B cell (primary cell): ENCODE results near the gene RBM38. TPM values are rescaled to one million over a fixed set of nuclear protein-coding genes. Genes with fewer than 3 reads are reported as not detected.

Source experiments
- ATAC-seq: fragments of 200-7000 bp; cut with Tn5 transposase; one replicate; pipeline ENCODE4 v1.10.0; 2021; ENCODE audit warnings: low read depth, mild to moderate bottlenecking, moderate number of reproducible peaks, moderate library complexity
- CTCF ChIA-PET: fragments of 350-600 bp; sonication (Branson Sonifier 250); formaldehyde crosslinking; loops from one replicate; lab custom pipeline; 2021; ENCODE audit warnings: antibody characterized with exemption, inconsistent platforms; lab: Charles Lee
- POLR2A ChIA-PET: fragments of 350-600 bp; sonication (Branson Sonifier 250); formaldehyde crosslinking; loops from one replicate; lab custom pipeline; 2021; ENCODE audit warnings: antibody characterized with exemption; lab: Charles Lee
- DNase-seq: peaks from one replicate; pipeline ENCODE4 v3.0.0; 2013
- H2AFZ ChIP-seq: 2 replicates; pipeline ENCODE4 v1.6.1; 2012; ENCODE audit warnings: mild to moderate bottlenecking, low read depth, low read length; ENCODE audit not compliant: insufficient read depth, poor library complexity, severe bottlenecking
- H3K27ac ChIP-seq, 2 donors: 1 replicate in 1 of 2; 2 replicates in 1 of 2; pipeline ENCODE4 v1.5.1; 2012 to 2013; ENCODE audit warnings: low read length in 2 of 2, mild to moderate bottlenecking in 2 of 2, moderate library complexity in 1 of 2
- H3K27me3 ChIP-seq, 4 experiments: fragments of 200-600 bp in 1 of 4; sonication (generic) in 1 of 4; replicated peaks in 1 of 4; 1 replicate in 2 of 4; 2 replicates in 2 of 4; pipeline versions ENCODE4 v1.6.1 to v1.7.0; 2013 to 2016; ENCODE audit warnings: low read length in 3 of 4, mild to moderate bottlenecking in 2 of 4, mixed read lengths in 1 of 4, moderate library complexity in 1 of 4; ENCODE audit not compliant: insufficient read depth in 4 of 4, control insufficient read depth in 3 of 4; ENCODE audit errors: control extremely low read depth in 1 of 4
- H3K36me3 ChIP-seq, 2 experiments: replicated peaks in 1 of 2; 1 replicate in 1 of 2; 2 replicates in 1 of 2; pipeline versions ENCODE4 v1.6.1 to v1.7.1; 2013; ENCODE audit warnings: low read length in 1 of 2; ENCODE audit not compliant: insufficient read depth in 2 of 2, control insufficient read depth in 1 of 2; ENCODE audit errors: control extremely low read depth in 1 of 2, extremely low read depth in 1 of 2
- H3K4me1 ChIP-seq, 2 donors: fragments of 200-600 bp in 1 of 2; sonication (generic) in 1 of 2; 1 replicate in 1 of 2; 2 replicates in 1 of 2; pipeline versions ENCODE4 v1.5.1 to v1.6.1; 2013 to 2017; ENCODE audit warnings: low read length in 2 of 2; ENCODE audit not compliant: control insufficient read depth in 2 of 2, insufficient read depth in 2 of 2
- H3K4me2 ChIP-seq: replicated peaks from 2 replicates; pipeline ENCODE3; 2012; ENCODE audit warnings: mild to moderate bottlenecking, low read depth, low read length; ENCODE audit not compliant: poor library complexity, severe bottlenecking
- H3K4me3 ChIP-seq, 5 experiments: fragments of 200-600 bp in 1 of 5; sonication (generic) in 1 of 5; 1 replicate in 3 of 5; 2 replicates in 2 of 5; pipeline versions ENCODE4 v1.5.1 to v1.7.0; 2011 to 2016; ENCODE audit warnings: low read length in 4 of 5, mild to moderate bottlenecking in 4 of 5, low read depth in 2 of 5, control low read depth in 1 of 5, moderate library complexity in 1 of 5; ENCODE audit not compliant: insufficient read depth in 1 of 5; ENCODE audit errors: control extremely low read depth in 1 of 5, extremely low read depth in 1 of 5
- H3K79me2 ChIP-seq: fragments of 200-600 bp; sonication (generic); one replicate; pipeline ENCODE4 v1.6.0; 2016; ENCODE audit warnings: low read length; ENCODE audit not compliant: control insufficient read depth, insufficient read depth
- H3K9ac ChIP-seq: fragments of 200-600 bp; sonication (generic); 2 replicates; pipeline ENCODE4 v1.6.1; 2017; ENCODE audit warnings: mild to moderate bottlenecking, low read length, moderate library complexity
- H3K9me3 ChIP-seq, 3 donors: one replicate each; pipeline versions ENCODE4 v1.6.1 to v1.7.1; 2013; ENCODE audit warnings: low read length in 2 of 3; ENCODE audit not compliant: control insufficient read depth in 2 of 3, insufficient read depth in 1 of 3; ENCODE audit errors: control extremely low read depth in 1 of 3
- H4K20me1 ChIP-seq: 2 replicates; pipeline ENCODE4 v1.6.0; 2012; ENCODE audit warnings: mild to moderate bottlenecking, low read length; ENCODE audit not compliant: insufficient read depth, control insufficient read depth, poor library complexity, severe bottlenecking
- H3K27ac Mint-ChIP-seq: one replicate; pipeline ENCODE4 v1.8.0; 2021; ENCODE audit warnings: mixed read lengths
- H3K27me3 Mint-ChIP-seq: one replicate; pipeline ENCODE4 v1.8.0; 2021; ENCODE audit warnings: mixed read lengths
- H3K4me1 Mint-ChIP-seq: one replicate; pipeline ENCODE4 v1.8.0; 2021; ENCODE audit warnings: mixed read lengths
- H3K4me3 Mint-ChIP-seq: one replicate; pipeline ENCODE4 v1.8.0; 2021; ENCODE audit warnings: mixed read lengths
- H3K9me3 Mint-ChIP-seq: one replicate; pipeline ENCODE4 v1.8.0; 2022; ENCODE audit warnings: mixed read lengths; ENCODE audit not compliant: insufficient read depth
- EZH2 ChIP-seq: IDR thresholded peaks from 2 replicates; pipeline ENCODE4 v1.6.1; 2012; ENCODE audit warnings: borderline replicate concordance, low read depth, mild to moderate bottlenecking, moderate library complexity, low read length; ENCODE audit not compliant: insufficient read depth, poor library complexity, severe bottlenecking
- WGBS: methylation state at CpG from one replicate; pipeline ENCODE4 v1.1.5; 2013; ENCODE audit warnings: missing lambda C conversion rate; ENCODE audit not compliant: insufficient coverage; 5-methylcytosine and 5-hydroxymethylcytosine counted together
- intact Hi-C: fragments of 100-400 bp; cut with micrococcal nuclease; formaldehyde crosslinking; loops from one replicate; pipeline ENCODE4 v1.10.0; 2022
- polyA plus RNA-seq: library from polyadenylated mRNA; depleted of rRNA; stranded (reverse); fragments of >200 nt; gene quantifications from 2 replicates; pipeline ENCODE4 v1.2.3, GENCODE V29; 2012
- total RNA-seq, 2 donors: library from RNA; stranded (reverse); fragments of 120-200 nt in 1 of 2; gene quantifications; 1 replicate in 1 of 2; 2 replicates in 1 of 2; pipeline versions ENCODE4 v1.2.3 to v1.2.4, GENCODE V29; 2013 to 2022
- TF ChIP-seq, protein P1 (sequence below): fragments of 200-600 bp; IDR thresholded peaks from one replicate; pipeline ENCODE4 v1.8.0; 2022; ENCODE audit warnings: antibody characterized with exemption, mild to moderate bottlenecking

RBM38 gene
- total and polyA plus RNA-seq, 2 donors (not counting 1 experiment from before 2014, with no cell fraction given), result 198 to 225 TPM

- ATAC-seq, result no peak
- WGBS, result 88% methylated on average over 8 of the region's 16 CpGs
- TF ChIP-seq, protein P1, sequence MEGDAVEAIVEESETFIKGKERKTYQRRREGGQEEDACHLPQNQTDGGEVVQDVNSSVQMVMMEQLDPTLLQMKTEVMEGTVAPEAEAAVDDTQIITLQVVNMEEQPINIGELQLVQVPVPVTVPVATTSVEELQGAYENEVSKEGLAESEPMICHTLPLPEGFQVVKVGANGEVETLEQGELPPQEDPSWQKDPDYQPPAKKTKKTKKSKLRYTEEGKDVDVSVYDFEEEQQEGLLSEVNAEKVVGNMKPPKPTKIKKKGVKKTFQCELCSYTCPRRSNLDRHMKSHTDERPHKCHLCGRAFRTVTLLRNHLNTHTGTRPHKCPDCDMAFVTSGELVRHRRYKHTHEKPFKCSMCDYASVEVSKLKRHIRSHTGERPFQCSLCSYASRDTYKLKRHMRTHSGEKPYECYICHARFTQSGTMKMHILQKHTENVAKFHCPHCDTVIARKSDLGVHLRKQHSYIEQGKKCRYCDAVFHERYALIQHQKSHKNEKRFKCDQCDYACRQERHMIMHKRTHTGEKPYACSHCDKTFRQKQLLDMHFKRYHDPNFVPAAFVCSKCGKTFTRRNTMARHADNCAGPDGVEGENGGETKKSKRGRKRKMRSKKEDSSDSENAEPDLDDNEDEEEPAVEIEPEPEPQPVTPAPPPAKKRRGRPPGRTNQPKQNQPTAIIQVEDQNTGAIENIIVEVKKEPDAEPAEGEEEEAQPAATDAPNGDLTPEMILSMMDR, result no peak
- TF ChIP-seq EZH2, result no peak
These were observed 53.3 kb downstream of the RBM38 start for GRCh38 chr20:57444394-57445048.

DNA sequence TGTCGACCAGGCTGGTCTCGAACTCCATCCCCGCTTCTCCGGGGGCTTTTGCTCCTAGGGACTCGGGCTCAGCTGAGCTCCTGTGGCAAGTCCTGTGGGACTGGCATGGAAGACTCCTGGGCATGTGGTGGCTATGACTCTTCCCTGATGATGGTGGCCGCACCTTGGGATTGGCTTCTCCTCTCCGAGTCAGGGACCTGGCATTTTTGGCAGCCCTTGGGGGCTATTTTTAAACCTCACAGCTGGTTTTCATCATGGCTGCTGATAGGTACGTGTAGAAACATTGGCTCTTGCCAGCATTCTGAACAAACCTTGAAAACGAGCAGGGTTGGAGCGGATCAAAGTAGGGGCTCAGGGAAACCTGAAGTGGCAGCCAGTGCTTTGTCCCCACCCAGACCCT, 54.1 kb downstream of the RBM38 start:
- Mint-ChIP-seq H3K27me3 (no peaks in the 10 kb centered on the region), H3K4me3 (no peak overlapping the region), H3K27ac (no peak overlapping the region), H3K4me1 (peaks cover 27% of the 10 kb centered on the region), H3K9me3 (no peaks in the 10 kb centered on the region)
- no peak overlapping the region for H3K27ac ChIP-seq
- TF ChIP-seq, protein P1, result no peak
- no peak for TF ChIP-seq EZH2
- H3K4me2 ChIP-seq, result no peak overlapping the region
- intact Hi-C loops, result no loop called here
- POLR2A ChIA-PET, result interaction anchor here (1.6 kb wide), 1 partner anchor 10 kb away, joined by 4 read pairs; no protein-coding TSS in a partner anchor
- H3K27me3 ChIP-seq, result no peaks in the 10 kb centered on the region
- H3K9me3 ChIP-seq, result peaks cover 0 to 8% (median 6%) of the 10 kb centered on the region in 3 donors
- ATAC-seq, result no peak
- no peak for DNase-seq
- no peaks in the 10 kb centered on the region for H4K20me1 ChIP-seq
- H3K79me2 ChIP-seq, result no peaks in the 10 kb centered on the region
- WGBS, result 97% methylated on average over 10 of the region's 10 CpGs
- no peak overlapping the region for H3K9ac ChIP-seq
- CTCF ChIA-PET, result interaction anchor here (1.1 to 1.5 kb wide), 2 partner anchors 10 to 64 kb away, joined by 3 to 5 read pairs; no protein-coding TSS in a partner anchor
- no peak overlapping the region for H3K4me3 ChIP-seq
- no peaks in the 10 kb centered on the region for H3K36me3 ChIP-seq
- H2AFZ ChIP-seq, result no peak overlapping the region
- H3K4me1 ChIP-seq, result peaks cover 13 to 19% of the 10 kb centered on the region in 2 donors

More at GRCh38 chr20:57444394-57445048, 53.3 kb downstream of the RBM38 start:
- no peaks in the 10 kb centered on the region for H3K27me3 Mint-ChIP-seq
- Histone ChIP-seq H2AFZ (no peak overlapping the region), H3K4me3 (no peak overlapping the region), H3K27me3 (no peaks in the 10 kb centered on the region), H4K20me1 (no peaks in the 10 kb centered on the region), H3K27ac (no peak overlapping the region), H3K79me2 (no peaks in the 10 kb centered on the region), H3K9ac (no peak overlapping the region), H3K4me1 (peaks cover 5 to 11% of the 10 kb centered on the region in 2 donors), H3K4me2 (no peak overlapping the region), H3K9me3 (peaks cover 0 to 14% (median 6%) of the 10 kb centered on the region in 3 donors), H3K36me3 (no peaks in the 10 kb centered on the region)
- H3K27ac Mint-ChIP-seq, result peak overlapping the region; percentile 41
- ChIA-PET POLR2A (no interaction called here), CTCF (interaction anchor here (1.0 to 1.5 kb wide), 4 partner anchors 9 to 63 kb away, joined by 3 to 5 read pairs (median 4); no protein-coding TSS in a partner anchor)
- H3K9me3 Mint-ChIP-seq, result no peaks in the 10 kb centered on the region
- no peak for DNase-seq
- no peak overlapping the region for H3K4me3 Mint-ChIP-seq
- intact Hi-C loops, result no loop called here
- H3K4me1 Mint-ChIP-seq, result peaks cover 19% of the 10 kb centered on the region
